GM23338 (cell line): ENCODE results near the gene JAKMIP3. TPM values are rescaled to one million over a fixed set of nuclear protein-coding genes. Genes with fewer than 3 reads are reported as not detected.

Experiments used
- ATAC-seq: fragments of 200-7000 bp; cut with Tn5 transposase; 3 replicates; pipeline ENCODE4 v1.9.1; 2020
- DNase-seq: peaks from one replicate; pipeline ENCODE4 v3.0.0-alpha.2; 2015; ENCODE audit warnings: low spot score
- H2AFZ ChIP-seq: fragments of 200-600 bp; sonication (generic); 2 replicates; pipeline ENCODE4 v1.8.0; 2016; ENCODE audit warnings: antibody characterized with exemption, mild to moderate bottlenecking, moderate library complexity
- H3F3A ChIP-seq: fragments of 200-600 bp; sonication (generic); replicated peaks from 2 replicates; pipeline ENCODE4 v1.8.0; 2017; ENCODE audit warnings: antibody characterized with exemption, mixed run types, low read depth
- H3K27ac ChIP-seq: fragments of 200-600 bp; sonication (generic); 2 replicates; pipeline ENCODE4 v1.6.1; 2016; ENCODE audit warnings: low read depth
- H3K27me3 ChIP-seq: fragments of 200-600 bp; sonication (generic); 2 replicates; pipeline ENCODE4 v1.8.0; 2016; ENCODE audit warnings: mild to moderate bottlenecking, mixed run types, moderate library complexity; ENCODE audit not compliant: insufficient read depth
- H3K36me3 ChIP-seq: fragments of 200-600 bp; sonication (generic); 2 replicates; pipeline ENCODE4 v1.8.0; 2016; ENCODE audit warnings: mild to moderate bottlenecking; ENCODE audit not compliant: insufficient read depth
- H3K4me1 ChIP-seq: fragments of 200-600 bp; sonication (generic); 2 replicates; pipeline ENCODE4 v1.8.0; 2016; ENCODE audit warnings: mild to moderate bottlenecking, moderate library complexity; ENCODE audit not compliant: insufficient read depth
- H3K4me2 ChIP-seq: fragments of 200-600 bp; sonication (generic); 2 replicates; pipeline ENCODE4 v1.7.1; 2017; ENCODE audit warnings: mixed run types
- H3K4me3 ChIP-seq: fragments of 200-600 bp; sonication (generic); 2 replicates; pipeline ENCODE4 v1.6.1; 2016; ENCODE audit warnings: mixed run types
- H3K79me2 ChIP-seq: fragments of 200-600 bp; sonication (generic); replicated peaks from 2 replicates; pipeline ENCODE4 v1.8.0; 2017; ENCODE audit warnings: mild to moderate bottlenecking; ENCODE audit not compliant: insufficient read depth
- H3K9me2 ChIP-seq: fragments of 200-600 bp; sonication (generic); 2 replicates; pipeline ENCODE4 v1.8.0; 2017; ENCODE audit not compliant: insufficient read depth
- H4K20me1 ChIP-seq: fragments of 200-600 bp; sonication (generic); replicated peaks from 2 replicates; pipeline ENCODE4 v1.8.0; 2017; ENCODE audit warnings: mild to moderate bottlenecking; ENCODE audit not compliant: insufficient read depth
- H3K27ac Mint-ChIP-seq: 2 replicates; pipeline ENCODE4 v1.8.0; 2020; ENCODE audit warnings: inconsistent platforms, mild to moderate bottlenecking, moderate library complexity, mixed read lengths
- H3K27me3 Mint-ChIP-seq: 3 replicates; pipeline ENCODE4 v1.8.0; 2022; ENCODE audit warnings: low read depth, mild to moderate bottlenecking, moderate library complexity, mixed read lengths, inconsistent platforms; ENCODE audit not compliant: insufficient read depth, poor library complexity
- H3K36me3 Mint-ChIP-seq: 3 replicates; pipeline ENCODE4 v1.8.0; 2021; ENCODE audit warnings: low read depth, mild to moderate bottlenecking, inconsistent platforms, moderate library complexity, mixed read lengths
- H3K4me1 Mint-ChIP-seq: 3 replicates; pipeline ENCODE4 v1.8.0; 2020; ENCODE audit warnings: mild to moderate bottlenecking, inconsistent platforms, mixed read lengths
- H3K4me3 Mint-ChIP-seq: 3 replicates; pipeline ENCODE4 v1.8.0; 2021; ENCODE audit warnings: moderate library complexity, mild to moderate bottlenecking, inconsistent platforms, mixed read lengths
- H3K9me3 Mint-ChIP-seq: 3 replicates; pipeline ENCODE4 v1.8.0; 2020; ENCODE audit warnings: moderate library complexity, mild to moderate bottlenecking, inconsistent platforms, mixed read lengths
- CREB1 ChIP-seq: fragments of 250-450 bp; sonication (Bioruptor Pico); IDR thresholded peaks from 2 replicates; pipeline ENCODE4 v1.5.0; 2020; ENCODE audit warnings: low read depth, mild to moderate bottlenecking, moderate library complexity
- POLR2AphosphoS5 ChIP-seq: IDR thresholded peaks from 2 replicates; pipeline ENCODE4 v1.6.1; 2016; ENCODE audit warnings: antibody characterized with exemption, low read depth
- ZNF331 ChIP-seq: fragments of 250-450 bp; sonication (Bioruptor Pico); IDR thresholded peaks from 2 replicates; pipeline ENCODE4 v1.5.0; 2020; ENCODE audit warnings: low read depth, mild to moderate bottlenecking, moderate library complexity
- polyA plus RNA-seq: library from polyadenylated mRNA; unstranded; fragments of >200 nt; fragmentation: Nextera tagmentation; extraction: Ambion mirVana; gene quantifications from 2 replicates; pipeline ENCODE4 v1.2.1, GENCODE V29; 2016
- total RNA-seq: library from RNA; depleted of rRNA; stranded (reverse); fragments of >200 nt; shearing (Covaris generic); gene quantifications from 2 replicates; pipeline ENCODE4 v1.2.3, GENCODE V29; 2014
- TF ChIP-seq, protein P1 (sequence below): IDR thresholded peaks from one replicate; pipeline ENCODE4 v1.6.1; 2018; ENCODE audit warnings: antibody characterized with exemption; ENCODE audit not compliant: unreplicated experiment
- TF ChIP-seq, protein P2 (sequence below): fragments of 250-450 bp; sonication (Bioruptor Pico); IDR thresholded peaks from 2 replicates; pipeline ENCODE4 v1.5.0; 2020; ENCODE audit warnings: mild to moderate bottlenecking, moderate library complexity
- TF ChIP-seq, protein P3 (sequence below), 2 experiments: fragments of 200-600 bp in 1 of 2; sonication (generic) in 1 of 2; conservative IDR thresholded peaks; 2 replicates each; pipeline versions ENCODE4 v1.5.1 to v1.6.1; 2016 to 2017; ENCODE audit warnings: antibody characterized with exemption in 2 of 2, low read depth in 2 of 2, mild to moderate bottlenecking in 2 of 2, moderate library complexity in 1 of 2
- TF ChIP-seq, protein P4 (sequence below): IDR thresholded peaks from 2 replicates; pipeline ENCODE4 v1.6.1; 2016; ENCODE audit warnings: antibody characterized with exemption

Gene JAKMIP3
- total and polyA plus RNA-seq, 2 experiments from 2014 or later = 0.87 to 1.2 TPM

DNA sequence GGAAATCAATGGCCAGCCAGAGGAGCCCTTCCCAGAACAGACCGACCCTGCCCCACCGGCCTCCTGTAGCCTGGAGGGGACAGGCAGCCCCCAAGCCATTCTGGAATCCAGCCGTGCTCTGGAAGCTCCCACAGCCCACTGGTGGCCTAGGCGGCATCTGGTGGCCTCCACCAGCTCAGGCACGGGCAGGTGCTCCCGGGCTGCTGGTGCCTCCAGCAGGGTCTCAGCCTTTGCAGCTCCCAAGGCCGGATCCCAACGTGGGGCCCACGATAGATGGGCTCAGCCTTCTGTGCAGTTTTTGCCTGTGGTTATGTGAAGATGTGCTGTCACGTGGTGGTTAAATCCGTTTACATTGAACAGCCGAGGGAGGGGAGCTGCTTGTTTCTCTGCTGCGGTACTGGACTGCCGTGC lies 44.4 kb downstream of the JAKMIP3 start:
- Mint-ChIP-seq H3K4me3 (no peak overlapping the region), H3K27ac (no peak overlapping the region), H3K36me3 (no peaks in the 10 kb centered on the region), H3K4me1 (no peaks in the 10 kb centered on the region; the same call in 2 of the 3 replicates), H3K27me3 (peaks cover 9% of the 10 kb centered on the region), H3K9me3 (no peaks in the 10 kb centered on the region)
- Histone ChIP-seq H4K20me1 (no peaks in the 10 kb centered on the region), H3K36me3 (no peaks in the 10 kb centered on the region), H3K9me2 (no peaks in the 10 kb centered on the region), H3K27ac (no peak overlapping the region), H3K27me3 (no peaks in the 10 kb centered on the region), H3K4me3 (no peak overlapping the region), H3K79me2 (no peaks in the 10 kb centered on the region), H3F3A (no peaks in the 10 kb centered on the region), H2AFZ (no peak overlapping the region), H3K4me2 (no peak overlapping the region), H3K4me1 (no peaks in the 10 kb centered on the region)
- TF ChIP-seq, protein P1, sequence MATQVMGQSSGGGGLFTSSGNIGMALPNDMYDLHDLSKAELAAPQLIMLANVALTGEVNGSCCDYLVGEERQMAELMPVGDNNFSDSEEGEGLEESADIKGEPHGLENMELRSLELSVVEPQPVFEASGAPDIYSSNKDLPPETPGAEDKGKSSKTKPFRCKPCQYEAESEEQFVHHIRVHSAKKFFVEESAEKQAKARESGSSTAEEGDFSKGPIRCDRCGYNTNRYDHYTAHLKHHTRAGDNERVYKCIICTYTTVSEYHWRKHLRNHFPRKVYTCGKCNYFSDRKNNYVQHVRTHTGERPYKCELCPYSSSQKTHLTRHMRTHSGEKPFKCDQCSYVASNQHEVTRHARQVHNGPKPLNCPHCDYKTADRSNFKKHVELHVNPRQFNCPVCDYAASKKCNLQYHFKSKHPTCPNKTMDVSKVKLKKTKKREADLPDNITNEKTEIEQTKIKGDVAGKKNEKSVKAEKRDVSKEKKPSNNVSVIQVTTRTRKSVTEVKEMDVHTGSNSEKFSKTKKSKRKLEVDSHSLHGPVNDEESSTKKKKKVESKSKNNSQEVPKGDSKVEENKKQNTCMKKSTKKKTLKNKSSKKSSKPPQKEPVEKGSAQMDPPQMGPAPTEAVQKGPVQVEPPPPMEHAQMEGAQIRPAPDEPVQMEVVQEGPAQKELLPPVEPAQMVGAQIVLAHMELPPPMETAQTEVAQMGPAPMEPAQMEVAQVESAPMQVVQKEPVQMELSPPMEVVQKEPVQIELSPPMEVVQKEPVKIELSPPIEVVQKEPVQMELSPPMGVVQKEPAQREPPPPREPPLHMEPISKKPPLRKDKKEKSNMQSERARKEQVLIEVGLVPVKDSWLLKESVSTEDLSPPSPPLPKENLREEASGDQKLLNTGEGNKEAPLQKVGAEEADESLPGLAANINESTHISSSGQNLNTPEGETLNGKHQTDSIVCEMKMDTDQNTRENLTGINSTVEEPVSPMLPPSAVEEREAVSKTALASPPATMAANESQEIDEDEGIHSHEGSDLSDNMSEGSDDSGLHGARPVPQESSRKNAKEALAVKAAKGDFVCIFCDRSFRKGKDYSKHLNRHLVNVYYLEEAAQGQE = no peak
- TF ChIP-seq, protein P2, sequence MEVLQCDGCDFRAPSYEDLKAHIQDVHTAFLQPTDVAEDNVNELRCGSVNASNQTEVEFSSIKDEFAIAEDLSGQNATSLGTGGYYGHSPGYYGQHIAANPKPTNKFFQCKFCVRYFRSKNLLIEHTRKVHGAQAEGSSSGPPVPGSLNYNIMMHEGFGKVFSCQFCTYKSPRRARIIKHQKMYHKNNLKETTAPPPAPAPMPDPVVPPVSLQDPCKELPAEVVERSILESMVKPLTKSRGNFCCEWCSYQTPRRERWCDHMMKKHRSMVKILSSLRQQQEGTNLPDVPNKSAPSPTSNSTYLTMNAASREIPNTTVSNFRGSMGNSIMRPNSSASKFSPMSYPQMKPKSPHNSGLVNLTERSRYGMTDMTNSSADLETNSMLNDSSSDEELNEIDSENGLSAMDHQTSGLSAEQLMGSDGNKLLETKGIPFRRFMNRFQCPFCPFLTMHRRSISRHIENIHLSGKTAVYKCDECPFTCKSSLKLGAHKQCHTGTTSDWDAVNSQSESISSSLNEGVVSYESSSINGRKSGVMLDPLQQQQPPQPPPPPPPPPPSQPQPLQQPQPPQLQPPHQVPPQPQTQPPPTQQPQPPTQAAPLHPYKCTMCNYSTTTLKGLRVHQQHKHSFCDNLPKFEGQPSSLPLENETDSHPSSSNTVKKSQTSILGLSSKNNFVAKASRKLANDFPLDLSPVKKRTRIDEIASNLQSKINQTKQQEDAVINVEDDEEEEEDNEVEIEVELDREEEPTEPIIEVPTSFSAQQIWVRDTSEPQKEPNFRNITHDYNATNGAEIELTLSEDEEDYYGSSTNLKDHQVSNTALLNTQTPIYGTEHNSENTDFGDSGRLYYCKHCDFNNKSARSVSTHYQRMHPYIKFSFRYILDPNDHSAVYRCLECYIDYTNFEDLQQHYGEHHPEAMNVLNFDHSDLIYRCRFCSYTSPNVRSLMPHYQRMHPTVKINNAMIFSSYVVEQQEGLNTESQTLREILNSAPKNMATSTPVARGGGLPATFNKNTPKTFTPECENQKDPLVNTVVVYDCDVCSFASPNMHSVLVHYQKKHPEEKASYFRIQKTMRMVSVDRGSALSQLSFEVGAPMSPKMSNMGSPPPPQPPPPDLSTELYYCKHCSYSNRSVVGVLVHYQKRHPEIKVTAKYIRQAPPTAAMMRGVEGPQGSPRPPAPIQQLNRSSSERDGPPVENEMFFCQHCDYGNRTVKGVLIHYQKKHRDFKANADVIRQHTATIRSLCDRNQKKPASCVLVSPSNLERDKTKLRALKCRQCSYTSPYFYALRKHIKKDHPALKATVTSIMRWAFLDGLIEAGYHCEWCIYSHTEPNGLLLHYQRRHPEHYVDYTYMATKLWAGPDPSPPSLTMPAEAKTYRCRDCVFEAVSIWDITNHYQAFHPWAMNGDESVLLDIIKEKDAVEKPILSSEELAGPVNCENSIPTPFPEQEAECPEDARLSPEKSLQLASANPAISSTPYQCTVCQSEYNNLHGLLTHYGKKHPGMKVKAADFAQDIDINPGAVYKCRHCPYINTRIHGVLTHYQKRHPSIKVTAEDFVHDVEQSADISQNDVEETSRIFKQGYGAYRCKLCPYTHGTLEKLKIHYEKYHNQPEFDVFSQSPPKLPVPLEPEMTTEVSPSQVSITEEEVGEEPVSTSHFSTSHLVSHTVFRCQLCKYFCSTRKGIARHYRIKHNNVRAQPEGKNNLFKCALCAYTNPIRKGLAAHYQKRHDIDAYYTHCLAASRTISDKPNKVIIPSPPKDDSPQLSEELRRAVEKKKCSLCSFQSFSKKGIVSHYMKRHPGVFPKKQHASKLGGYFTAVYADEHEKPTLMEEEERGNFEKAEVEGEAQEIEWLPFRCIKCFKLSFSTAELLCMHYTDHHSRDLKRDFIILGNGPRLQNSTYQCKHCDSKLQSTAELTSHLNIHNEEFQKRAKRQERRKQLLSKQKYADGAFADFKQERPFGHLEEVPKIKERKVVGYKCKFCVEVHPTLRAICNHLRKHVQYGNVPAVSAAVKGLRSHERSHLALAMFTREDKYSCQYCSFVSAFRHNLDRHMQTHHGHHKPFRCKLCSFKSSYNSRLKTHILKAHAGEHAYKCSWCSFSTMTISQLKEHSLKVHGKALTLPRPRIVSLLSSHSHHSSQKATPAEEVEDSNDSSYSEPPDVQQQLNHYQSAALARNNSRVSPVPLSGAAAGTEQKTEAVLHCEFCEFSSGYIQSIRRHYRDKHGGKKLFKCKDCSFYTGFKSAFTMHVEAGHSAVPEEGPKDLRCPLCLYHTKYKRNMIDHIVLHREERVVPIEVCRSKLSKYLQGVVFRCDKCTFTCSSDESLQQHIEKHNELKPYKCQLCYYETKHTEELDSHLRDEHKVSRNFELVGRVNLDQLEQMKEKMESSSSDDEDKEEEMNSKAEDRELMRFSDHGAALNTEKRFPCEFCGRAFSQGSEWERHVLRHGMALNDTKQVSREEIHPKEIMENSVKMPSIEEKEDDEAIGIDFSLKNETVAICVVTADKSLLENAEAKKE (CRISPR knock-in tag) = no peak
- no peak for TF ChIP-seq POLR2AphosphoS5
- TF ChIP-seq CREB1 (CRISPR knock-in tag) = no peak
- TF ChIP-seq, protein P3, sequence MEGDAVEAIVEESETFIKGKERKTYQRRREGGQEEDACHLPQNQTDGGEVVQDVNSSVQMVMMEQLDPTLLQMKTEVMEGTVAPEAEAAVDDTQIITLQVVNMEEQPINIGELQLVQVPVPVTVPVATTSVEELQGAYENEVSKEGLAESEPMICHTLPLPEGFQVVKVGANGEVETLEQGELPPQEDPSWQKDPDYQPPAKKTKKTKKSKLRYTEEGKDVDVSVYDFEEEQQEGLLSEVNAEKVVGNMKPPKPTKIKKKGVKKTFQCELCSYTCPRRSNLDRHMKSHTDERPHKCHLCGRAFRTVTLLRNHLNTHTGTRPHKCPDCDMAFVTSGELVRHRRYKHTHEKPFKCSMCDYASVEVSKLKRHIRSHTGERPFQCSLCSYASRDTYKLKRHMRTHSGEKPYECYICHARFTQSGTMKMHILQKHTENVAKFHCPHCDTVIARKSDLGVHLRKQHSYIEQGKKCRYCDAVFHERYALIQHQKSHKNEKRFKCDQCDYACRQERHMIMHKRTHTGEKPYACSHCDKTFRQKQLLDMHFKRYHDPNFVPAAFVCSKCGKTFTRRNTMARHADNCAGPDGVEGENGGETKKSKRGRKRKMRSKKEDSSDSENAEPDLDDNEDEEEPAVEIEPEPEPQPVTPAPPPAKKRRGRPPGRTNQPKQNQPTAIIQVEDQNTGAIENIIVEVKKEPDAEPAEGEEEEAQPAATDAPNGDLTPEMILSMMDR (conservative IDR thresholded peaks at IDR 0.05; ENCODE audit: low read depth in 2 of 2) = no peak
- no peak for TF ChIP-seq ZNF331
- TF ChIP-seq, protein P4, sequence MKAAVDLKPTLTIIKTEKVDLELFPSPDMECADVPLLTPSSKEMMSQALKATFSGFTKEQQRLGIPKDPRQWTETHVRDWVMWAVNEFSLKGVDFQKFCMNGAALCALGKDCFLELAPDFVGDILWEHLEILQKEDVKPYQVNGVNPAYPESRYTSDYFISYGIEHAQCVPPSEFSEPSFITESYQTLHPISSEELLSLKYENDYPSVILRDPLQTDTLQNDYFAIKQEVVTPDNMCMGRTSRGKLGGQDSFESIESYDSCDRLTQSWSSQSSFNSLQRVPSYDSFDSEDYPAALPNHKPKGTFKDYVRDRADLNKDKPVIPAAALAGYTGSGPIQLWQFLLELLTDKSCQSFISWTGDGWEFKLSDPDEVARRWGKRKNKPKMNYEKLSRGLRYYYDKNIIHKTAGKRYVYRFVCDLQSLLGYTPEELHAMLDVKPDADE = no peak
- ATAC-seq (no peak), DNase-seq (no peak)
